Posterior cingulate gyrus (tissue), 11 donors: Measurements from ENCODE around the gene FAM227A.
A peak's percentile ranks its signal among the peaks of the same experiment; 100 is the strongest.

Experiments
- DNase-seq, 10 donors: peaks; one replicate each; pipeline versions ENCODE4 v3.0.0 to v3.0.0-alpha.2; 2020 to 2021; ENCODE audit warnings: mixed read lengths in 3 of 10
- intact Hi-C: fragments of 100-400 bp; cut with DNase I; formaldehyde crosslinking; loops from one replicate; pipeline ENCODE4 v1.15.1; 2023

Gene FAM227A

DNA sequence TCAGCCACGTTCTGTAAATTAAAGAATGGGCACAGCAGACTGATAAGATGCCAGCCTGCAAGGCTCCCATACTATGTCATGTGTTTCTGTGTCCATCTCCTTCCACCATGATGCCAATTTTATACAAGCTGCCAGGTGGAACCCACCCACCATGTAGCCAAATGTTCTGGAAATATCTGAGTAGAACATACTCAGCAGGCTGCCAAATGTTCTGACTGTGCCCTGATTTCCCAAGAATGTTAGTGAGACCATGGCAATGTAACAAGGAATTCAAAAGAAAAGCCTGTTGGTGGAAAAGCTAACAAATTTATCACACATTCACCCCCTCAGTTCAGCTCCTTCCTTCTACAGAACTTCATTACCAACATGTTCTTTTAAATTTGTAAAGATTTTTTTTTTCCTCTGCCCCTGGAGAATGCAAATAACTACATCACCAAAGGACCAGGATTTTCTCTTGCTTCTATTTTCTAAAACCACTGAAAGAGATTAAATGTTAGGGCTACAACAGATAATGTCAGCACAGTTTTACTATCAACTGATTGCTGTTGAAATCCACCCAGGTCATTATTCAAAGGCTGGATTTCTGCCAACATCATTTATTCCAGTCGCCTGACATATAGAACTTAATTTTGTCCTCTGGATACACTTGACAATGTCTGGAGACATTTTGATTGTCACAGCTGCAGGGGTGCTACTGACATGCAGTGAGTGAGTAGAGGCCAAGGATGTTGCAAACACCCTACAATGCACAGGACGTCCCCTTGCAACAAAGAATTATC is 89.3 kb downstream of the FAM227A start:
- peak in 3 of 10 donors; percentile 11 to 25 (median 23) for DNase-seq
- intact Hi-C loops: no loop called here

DNA sequence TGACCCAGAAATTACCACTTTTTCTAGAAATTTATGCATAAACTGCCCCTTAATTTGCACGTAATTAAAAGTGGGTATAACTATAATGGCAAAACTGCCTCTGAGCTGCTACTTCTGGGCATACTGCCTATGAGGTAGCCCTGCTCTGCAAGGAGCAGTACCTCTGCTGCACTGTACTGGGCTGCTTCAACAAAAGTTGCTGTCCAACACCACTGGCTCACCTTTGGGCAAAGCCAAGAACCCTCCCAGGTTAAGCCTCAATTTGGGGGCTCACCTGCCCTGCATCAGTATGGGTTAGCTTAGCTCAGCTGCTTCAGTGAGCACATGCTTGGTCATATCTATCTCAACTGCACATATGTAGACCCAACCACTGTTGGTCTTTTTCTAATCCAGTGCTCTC is 90.8 kb downstream of the FAM227A start:
- no peak for DNase-seq
- intact Hi-C loops: no loop called here

GRCh38 chr22:38564669-38565068 is 91.5 kb downstream of the FAM227A start:
- no peak for DNase-seq
- intact Hi-C loops: no loop called here

- intact Hi-C loops: no loop called here
- no peak for DNase-seq
These were observed 101.9 kb downstream of the FAM227A start for GRCh38 chr22:38554281-38554680.

DNA sequence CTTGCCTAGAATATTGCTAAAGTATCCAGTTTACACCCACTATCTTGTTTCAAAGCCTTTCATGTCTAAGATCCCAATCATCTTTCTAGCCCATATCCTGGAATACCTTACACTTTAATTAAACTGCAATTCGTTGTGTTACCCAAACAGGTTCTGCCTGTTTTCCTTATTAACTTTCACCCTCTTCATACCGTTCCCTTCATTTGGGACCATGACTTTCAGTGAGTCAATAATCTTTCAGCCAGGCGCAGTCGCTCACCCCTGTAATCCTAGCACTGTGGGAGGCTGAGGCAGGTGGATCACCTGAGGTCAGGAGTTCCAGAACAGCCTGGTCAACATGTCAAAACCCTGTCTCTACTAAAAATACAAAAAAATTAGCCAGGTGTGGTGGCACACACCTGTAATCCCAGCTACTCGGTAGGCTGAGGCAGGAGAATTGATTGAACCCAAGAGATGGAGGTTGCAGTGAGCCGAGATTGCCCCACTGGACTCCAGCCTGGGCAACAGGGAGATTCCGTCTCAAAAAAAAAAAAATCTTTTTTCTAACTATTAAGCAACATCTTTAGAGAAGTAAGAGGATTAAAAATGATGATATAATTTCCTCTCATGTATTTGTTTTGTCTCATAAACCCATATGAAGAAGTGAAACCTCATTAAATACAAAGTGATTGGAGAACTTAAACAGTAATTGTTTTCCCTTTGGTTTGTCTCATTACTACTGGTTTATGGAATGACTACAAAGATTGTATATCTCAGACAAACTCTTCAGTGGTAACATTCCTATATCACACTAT is 106.9 kb downstream of the FAM227A start:
- DNase-seq: no peak
- intact Hi-C loops: no loop called here

GRCh38 chr22:38540701-38541100 is 115.5 kb downstream of the FAM227A start:
- DNase-seq: no peak
- intact Hi-C loops: no loop called here

DNA sequence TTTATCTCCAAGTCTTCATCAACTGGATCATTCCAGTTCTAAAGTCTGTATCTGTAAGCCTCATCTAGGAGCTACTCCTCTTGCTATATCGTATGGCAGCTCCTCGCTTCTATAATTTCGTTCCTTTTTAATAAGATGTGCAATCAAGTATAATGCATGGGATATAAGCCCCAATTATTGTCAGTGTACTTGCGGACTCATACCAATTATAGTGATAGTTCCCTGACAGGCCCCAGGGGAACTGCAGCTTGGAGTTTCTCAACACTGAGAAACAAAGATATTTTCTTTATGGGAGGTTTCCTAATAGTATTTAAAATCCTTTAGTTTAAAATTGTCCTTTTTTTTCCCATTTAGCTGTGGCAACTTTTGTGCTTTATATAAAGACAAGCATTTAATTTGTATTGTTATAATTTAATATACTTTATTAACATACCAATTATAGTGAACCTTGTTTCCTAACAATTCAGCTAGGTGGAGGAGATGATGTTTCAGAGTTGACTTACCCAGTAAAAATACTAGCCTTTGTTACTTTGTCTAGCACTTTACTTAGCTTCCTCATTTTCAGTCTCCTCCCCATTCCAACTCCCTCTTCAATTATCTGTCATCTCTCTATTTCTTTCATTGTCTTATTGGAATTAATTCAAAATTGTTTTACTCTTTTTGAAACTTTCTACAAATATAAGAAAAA is 124.8 kb downstream of the FAM227A start:
- DNase-seq: no peak
- intact Hi-C loops: no loop called here
